Heart left ventricle (tissue), 13 donors: ENCODE measurements around the gene DTX4.

Source experiments
- CTCF ChIP-seq, 12 donors: fragments of 200-600 bp; sonication (generic) in 4 of 12; IDR thresholded peaks; one replicate each; pipeline versions ENCODE4 v1.5.0 to v1.8.0; 2018 to 2022; ENCODE audit warnings: antibody characterized with exemption in 12 of 12, mild to moderate bottlenecking in 5 of 12
- POLR2A ChIP-seq, 2 donors: fragments of 450-650 bp; IDR thresholded peaks; one replicate each; pipeline ENCODE4 v1.6.1; 2017; ENCODE audit warnings: antibody characterized with exemption in 2 of 2, mild to moderate bottlenecking in 2 of 2, moderate library complexity in 2 of 2
- donor health status: ischemic (EF 13 %, LVEDD 7.1; RV severe dilation, severe dysfunction).
- donor health status: DM: no; HTN: yes; CAD: no.
- donor health status: DM: no; HTN: no; CAD: no.
- donor health status: ischemic (EF 25% LVEDD 6.9; RV normal size, moderate dysfunction).
- donor health status: ischemic (EF 25% LVEDD 5.7; RV mildly dilated, moderate dysfunction).
- donor health status: ischemic (EF 35%, LVEDD 5.7; RV mildly dilated, moderate dysfunction).
- donor health status: nonischemic (EF 11% LVEDD 7.7; RV severe dilation, severe dysfunction).
- donor health status: DM: yes; HTN: yes; CAD: no.
- donor health status: PGD.
- donor health status: ischemic (EF 29% LVEDD 5.4; RV normal size, mild dysfunction).
- donor health status: nonischemic (EF 23%, LVEDD 6.1; RV moderate dilation, normal function).

GRCh38 chr11:59188954-59189353, 17.0 kb downstream of the DTX4 start:
- TF ChIP-seq POLR2A (IDR thresholded peaks at IDR 0.05) (no peak), CTCF (IDR thresholded peaks at IDR 0.05) (no peak)
